Spinal cord (tissue), 10 donors: Measurements from ENCODE around the gene ZDHHC20. TPM values are rescaled to one million over a fixed set of nuclear protein-coding genes. Genes with fewer than 3 reads are reported as not detected.
"Not testable (repeated sequence)": the region's sequence is repeated elsewhere in the genome, so short reads cannot be mapped to it uniquely, and the experiment has no call there.

Experiments used
- DNase-seq, 6 donors: peaks; one replicate each; pipeline versions ENCODE4 v3.0.0 to v3.0.0-alpha.2; 2013 to 2015; ENCODE audit warnings: low spot score in 6 of 6, low read depth in 4 of 6
- H3K27ac ChIP-seq: one replicate; pipeline ENCODE4 v1.5.1; 2013; ENCODE audit warnings: low read depth, low read length, control low read depth
- H3K27me3 ChIP-seq: one replicate; pipeline ENCODE4 v1.6.1; 2013; ENCODE audit warnings: low read length; ENCODE audit not compliant: control insufficient read depth, insufficient read depth
- H3K36me3 ChIP-seq: one replicate; pipeline ENCODE4 v1.6.1; 2013; ENCODE audit warnings: low read length; ENCODE audit not compliant: control insufficient read depth, insufficient read depth
- H3K4me1 ChIP-seq: one replicate; pipeline ENCODE4 v1.6.1; 2013; ENCODE audit warnings: low read length; ENCODE audit not compliant: control insufficient read depth, insufficient read depth
- H3K4me3 ChIP-seq: one replicate; pipeline ENCODE4 v1.5.1; 2013; ENCODE audit warnings: low read depth, low read length, control low read depth
- H3K9me3 ChIP-seq: one replicate; pipeline ENCODE4 v1.6.1; 2013; ENCODE audit warnings: low read length; ENCODE audit not compliant: control insufficient read depth, insufficient read depth
- WGBS: methylation state at CpG from one replicate; pipeline ENCODE4 v1.1.5; 2013; ENCODE audit warnings: missing lambda C conversion rate; ENCODE audit not compliant: insufficient coverage; 5-methylcytosine and 5-hydroxymethylcytosine counted together
- polyA plus RNA-seq, 2 donors: library from polyadenylated mRNA; unstranded; fragments of 120-200 nt; gene quantifications; one replicate each; pipeline ENCODE4 v1.2.1, GENCODE V29; 2013; ENCODE audit not compliant: insufficient read length in 2 of 2
- total RNA-seq, 2 donors: library from RNA; depleted of rRNA in 1 of 2; stranded (reverse); fragments of 120-200 nt in 1 of 2; fragments of >200 nt in 1 of 2; gene quantifications; one replicate each; pipeline versions ENCODE4 v1.2.3 to v1.2.4, GENCODE V29; 2013 to 2014
- donor health status: healthy.

ZDHHC20 gene
- total and polyA plus RNA-seq, 4 donors, result 34.4 to 124 (median 40.8) TPM

- no peaks in the 10 kb centered on the region for H3K27me3 ChIP-seq
- 80% methylated on average over 1 of the region's 1 CpG for WGBS
- no peak overlapping the region for H3K4me3 ChIP-seq
- no peak overlapping the region for H3K27ac ChIP-seq
- no peaks in the 10 kb centered on the region for H3K4me1 ChIP-seq
- H3K36me3 ChIP-seq, result peaks cover 8% of the 10 kb centered on the region
- DNase-seq, result no peak
- H3K9me3 ChIP-seq, result no peaks in the 10 kb centered on the region
These were observed 46.1 kb downstream of the ZDHHC20 start for GRCh38 chr13:21413013-21413412.

GRCh38 chr13:21410453-21410852, 48.6 kb downstream of the ZDHHC20 start:
- not testable (repeated sequence) for H3K27me3 ChIP-seq, H3K9me3 ChIP-seq, DNase-seq, H3K4me1 ChIP-seq, H3K27ac ChIP-seq, H3K4me3 ChIP-seq, H3K36me3 ChIP-seq
- no CpG with 5 or more reads among the region's 2 CpGs for WGBS

DNA sequence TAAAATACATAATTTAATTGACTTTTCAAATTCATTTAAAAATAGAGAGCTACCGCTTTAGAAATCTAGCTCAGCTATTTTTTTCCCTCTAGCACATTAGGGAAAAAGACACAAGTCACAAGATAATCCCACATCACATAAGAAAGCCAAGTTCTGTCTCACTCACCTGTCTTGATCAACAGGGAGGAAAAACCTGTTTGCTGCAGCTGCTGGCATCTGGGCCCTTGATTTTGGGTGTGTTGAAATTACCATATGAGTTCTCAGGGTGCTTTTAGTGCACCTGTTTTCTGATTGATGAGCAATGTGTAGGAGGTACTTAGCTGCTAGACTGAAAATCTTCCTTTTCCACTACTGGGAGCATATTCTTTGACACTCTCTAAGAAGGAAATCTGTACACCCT, 53.8 kb downstream of the ZDHHC20 start:
- Histone ChIP-seq H3K4me1 (no peaks in the 10 kb centered on the region), H3K9me3 (no peaks in the 10 kb centered on the region), H3K36me3 (peaks cover 5% of the 10 kb centered on the region), H3K27me3 (no peaks in the 10 kb centered on the region), H3K27ac (no peak overlapping the region), H3K4me3 (no peak overlapping the region)
- peak in 1 of 6 donors; percentile 11 for DNase-seq
- WGBS, result 86% methylated on average over 1 of the region's 1 CpG

GRCh38 chr13:21402586-21403307, 56.4 kb downstream of the ZDHHC20 start:
- Histone ChIP-seq H3K36me3 (peaks cover 7% of the 10 kb centered on the region), H3K27me3 (no peaks in the 10 kb centered on the region), H3K4me1 (no peaks in the 10 kb centered on the region), H3K27ac (no peak overlapping the region), H3K9me3 (no peaks in the 10 kb centered on the region), H3K4me3 (no peak overlapping the region)
- no CpG with 5 or more reads among the region's 3 CpGs for WGBS
- no peak for DNase-seq

- H3K27me3 ChIP-seq, result no peaks in the 10 kb centered on the region
- H3K4me1 ChIP-seq, result no peaks in the 10 kb centered on the region
- WGBS, result no CpG with 5 or more reads among the region's 3 CpGs
- H3K9me3 ChIP-seq, result no peaks in the 10 kb centered on the region
- no peak overlapping the region for H3K4me3 ChIP-seq
- DNase-seq, result peak in 1 of 6 donors; percentile 53
- no peak overlapping the region for H3K27ac ChIP-seq
- peaks cover 12% of the 10 kb centered on the region for H3K36me3 ChIP-seq
These were observed 59.4 kb downstream of the ZDHHC20 start for GRCh38 chr13:21399741-21400140.

DNA sequence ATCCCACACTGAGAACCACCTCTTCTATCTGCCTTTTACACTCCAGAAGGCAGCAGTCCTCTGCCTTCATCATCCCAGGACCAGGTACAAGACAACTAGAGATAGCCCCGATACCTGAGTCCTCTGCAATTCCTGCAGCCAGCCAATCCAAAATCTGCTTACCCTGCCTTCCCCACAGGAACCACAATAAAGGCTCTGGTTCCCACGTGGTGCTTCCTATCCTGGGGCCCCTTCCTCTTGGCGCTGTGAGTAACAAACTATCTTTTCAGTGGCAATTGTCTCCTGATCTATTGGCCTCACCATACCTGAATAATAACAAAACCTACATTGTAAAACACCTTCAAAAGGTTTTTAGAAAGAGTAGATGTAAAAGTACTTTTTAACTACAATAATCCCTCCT, 63.1 kb downstream of the ZDHHC20 start:
- peaks cover 10% of the 10 kb centered on the region for H3K36me3 ChIP-seq
- H3K4me3 ChIP-seq, result no peak overlapping the region
- H3K9me3 ChIP-seq, result no peaks in the 10 kb centered on the region
- no peaks in the 10 kb centered on the region for H3K27me3 ChIP-seq
- no peak overlapping the region for H3K27ac ChIP-seq
- DNase-seq, result no peak
- H3K4me1 ChIP-seq, result no peaks in the 10 kb centered on the region
- WGBS, result 83% methylated on average over 3 of the region's 3 CpGs

- DNase-seq, result no peak
- Histone ChIP-seq H3K4me1 (no peaks in the 10 kb centered on the region), H3K27ac (no peak overlapping the region), H3K36me3 (peaks cover 6% of the 10 kb centered on the region), H3K27me3 (no peaks in the 10 kb centered on the region), H3K4me3 (no peak overlapping the region), H3K9me3 (no peaks in the 10 kb centered on the region)
- no CpG with 5 or more reads among the region's 2 CpGs for WGBS
These were observed 70.0 kb downstream of the ZDHHC20 start for GRCh38 chr13:21389124-21389523.

GRCh38 chr13:21385710-21386109, 73.4 kb downstream of the ZDHHC20 start:
- Histone ChIP-seq H3K4me3 (no peak overlapping the region), H3K4me1 (no peaks in the 10 kb centered on the region), H3K9me3 (no peaks in the 10 kb centered on the region), H3K27ac (no peak overlapping the region), H3K27me3 (no peaks in the 10 kb centered on the region), H3K36me3 (peaks cover 5% of the 10 kb centered on the region)
- WGBS, result no CpG with 5 or more reads among the region's 2 CpGs
- no peak for DNase-seq

DNA sequence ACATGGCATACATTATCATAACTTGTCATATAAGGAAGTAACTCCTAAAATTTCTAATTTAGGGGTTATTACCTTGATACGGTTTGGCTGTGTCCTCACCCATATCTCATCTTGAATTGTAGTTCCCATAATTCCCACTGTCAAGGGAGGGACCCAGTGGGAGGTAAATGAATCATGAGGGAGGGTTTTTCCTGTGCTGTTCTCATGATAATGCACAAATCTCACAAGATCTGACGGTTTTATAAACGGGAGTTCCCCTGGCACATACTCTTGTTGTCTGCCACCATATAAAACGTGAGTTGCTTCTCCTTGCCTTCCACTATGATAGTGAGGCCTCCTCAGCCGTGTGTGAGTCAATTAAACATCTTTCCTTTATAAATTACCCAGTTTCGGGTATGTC, 76.0 kb downstream of the ZDHHC20 start:
- H3K9me3 ChIP-seq, result no peaks in the 10 kb centered on the region
- 74% methylated on average over 3 of the region's 6 CpGs for WGBS
- H3K27ac ChIP-seq, result no peak overlapping the region
- no peaks in the 10 kb centered on the region for H3K4me1 ChIP-seq
- no peak for DNase-seq
- H3K36me3 ChIP-seq, result peaks cover 11% of the 10 kb centered on the region
- no peak overlapping the region for H3K4me3 ChIP-seq
- no peaks in the 10 kb centered on the region for H3K27me3 ChIP-seq
